ENCODE results near the gene WWOX. TPM values are rescaled to one million over a fixed set of nuclear protein-coding genes. Genes with fewer than 3 reads are reported as not detected.

Gene WWOX
- total and polyA plus RNA-seq, 2 of the 4 experiments (the other 2 are of a cell fraction) = 2.7 to 5.4 TPM

DNA sequence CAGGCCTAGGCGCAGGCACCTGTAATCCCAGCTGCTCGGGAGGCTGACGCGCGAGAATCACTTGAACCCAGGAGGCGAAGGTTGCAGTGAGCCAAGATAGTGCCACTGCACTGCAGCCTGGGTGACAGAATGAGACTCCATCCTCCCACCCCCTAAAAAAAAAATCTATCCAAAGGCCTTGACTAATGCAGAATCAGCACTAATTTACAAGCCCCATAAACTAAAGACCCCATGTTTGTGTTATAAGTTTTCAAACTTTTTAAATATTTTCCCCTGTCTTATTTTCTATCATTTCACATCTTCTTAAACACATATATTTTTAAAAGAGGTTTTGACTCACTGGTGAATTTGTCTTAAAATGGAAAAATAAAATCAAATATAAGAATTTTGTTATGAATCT is 713.1 kb downstream of the WWOX start:
- H4K8ac ChIP-seq (ENCODE audit: low read depth in 2 of 2, low read length in 2 of 2) = no peak overlapping the region
- H3K9me1 ChIP-seq (ENCODE audit: insufficient read depth, low read length) = no peaks in the 10 kb centered on the region
- DNase-seq = no peak
- no peak overlapping the region for H3K14ac ChIP-seq (replicated peaks; ENCODE audit: low read depth, low read length)
- H3K56ac ChIP-seq (ENCODE audit: extremely low read depth, insufficient read depth, low read length) = no peak overlapping the region
- BruUV-seq (replicated peaks) = no TSS peak
- H3K4me1 ChIP-seq (ENCODE audit: control insufficient read depth, insufficient read depth, low read length) = no peaks in the 10 kb centered on the region
- POLR2A ChIA-PET (ENCODE audit: unreplicated experiment) = no interaction called here
- no peak overlapping the region for H2BK20ac ChIP-seq (ENCODE audit: low read depth, low read length)
- H3K18ac ChIP-seq (ENCODE audit: low read depth, low read length) = no peak overlapping the region
- H3K27ac ChIP-seq (ENCODE audit: insufficient read depth, low read length) = no peak overlapping the region
- H2BK15ac ChIP-seq (ENCODE audit: low read depth, low read length) = no peak overlapping the region
- ATAC-seq (ENCODE audit: low read depth) = no peak
- CTCF ChIA-PET = no interaction called here
- intact Hi-C loops (cut with micrococcal nuclease) (no loop called here), in situ Hi-C loops (cut with MboI; ENCODE audit: low sequenced_read_pairs) (no loop called here), dilution Hi-C loops (cut with HindIII; ENCODE audit: low sequenced_read_pairs, unreplicated experiment) (no loop called here)
- no peak overlapping the region for H2AFZ ChIP-seq (replicated peaks; ENCODE audit: low read length, poor library complexity)
- no peak overlapping the region for H4K5ac ChIP-seq (ENCODE audit: low read depth, low read length)
- TF ChIP-seq MAFK (IDR thresholded peaks at IDR 0.05; ENCODE audit: low read depth, low read length) = 0 out of 2 replicates have a peak, but pooled peaks have one; percentile 10
- no peak for TF ChIP-seq RAD21 (IDR thresholded peaks at IDR 0.05; ENCODE audit: low read length)
- no peak overlapping the region for H3K23ac ChIP-seq (ENCODE audit: low read depth, low read length)
- H3K27me3 ChIP-seq (ENCODE audit: control insufficient read depth, insufficient read depth, low read length) = no peaks in the 10 kb centered on the region
- H2AK9ac ChIP-seq (replicated peaks; ENCODE audit: low read depth, low read length, poor library complexity) = no peak overlapping the region
- no peak overlapping the region for H3K4me3 ChIP-seq (ENCODE audit: insufficient read depth, low read depth, low read length)
- H2BK5ac ChIP-seq (ENCODE audit: low read depth, low read length, poor library complexity, severe bottlenecking) = no peak overlapping the region
- no CpG with 5 or more reads among the region's 6 CpGs for WGBS, 2 experiments (ENCODE audit: extremely low coverage in 2 of 2, insufficient read length in 1 of 2)
- no peak overlapping the region for H3K4ac ChIP-seq (ENCODE audit: low read depth, low read length)
- no peak overlapping the region for H2BK120ac ChIP-seq (ENCODE audit: low read depth, low read length)
- no peak overlapping the region for H2AK5ac ChIP-seq (ENCODE audit: low read depth, low read length)
- H3K9ac ChIP-seq (ENCODE audit: low read depth, low read length) = no peak overlapping the region
- no peaks in the 10 kb centered on the region for H4K20me1 ChIP-seq (ENCODE audit: insufficient read depth, low read length)
- H3K36me3 ChIP-seq (ENCODE audit: control insufficient read depth, insufficient read depth, low read length) = no peaks in the 10 kb centered on the region
- H3K79me1 ChIP-seq (ENCODE audit: low read depth in 1 of 2, low read length in 2 of 2) = no peaks in the 10 kb centered on the region
- H3K4me2 ChIP-seq (ENCODE audit: low read depth, low read length) = no peak overlapping the region
- H4K91ac ChIP-seq (ENCODE audit: insufficient read depth, low read depth, low read length) = no peak overlapping the region
- peaks cover 13% of the 10 kb centered on the region for H3K9me3 ChIP-seq (ENCODE audit: control insufficient read depth, insufficient read depth, low read length)
